Measurements from ENCODE around the gene FRY.

Gene FRY

GRCh38 chr13:32164622-32165268, 133.2 kb downstream of the FRY start:
- Mint-ChIP-seq H3K36me3 (ENCODE audit: low read depth) (no peaks in the 10 kb centered on the region), H3K9me3 (no peaks in the 10 kb centered on the region), H3K27me3 (ENCODE audit: low read depth, poor library complexity) (no peaks in the 10 kb centered on the region), H3K4me1 (peaks cover 3% of the 10 kb centered on the region), H3K4me3 (no peak overlapping the region), H3K27ac (no peak overlapping the region)
- TF ChIP-seq CTCF (IDR thresholded peaks at IDR 0.05): peak; percentile 57
- DNase-seq: peak; percentile 42

- Mint-ChIP-seq H3K4me1 (peaks cover 3% of the 10 kb centered on the region), H3K27me3 (ENCODE audit: low read depth, poor library complexity) (no peaks in the 10 kb centered on the region), H3K4me3 (no peak overlapping the region), H3K36me3 (ENCODE audit: low read depth) (no peaks in the 10 kb centered on the region), H3K9me3 (no peaks in the 10 kb centered on the region), H3K27ac (peak overlapping the region; percentile 40)
- TF ChIP-seq CTCF (IDR thresholded peaks at IDR 0.05): no peak
- no peak for DNase-seq
Observed at GRCh38 chr13:32165796-32166195, 134.2 kb downstream of the FRY start.

GRCh38 chr13:32168131-32168530, 136.6 kb downstream of the FRY start:
- TF ChIP-seq CTCF (IDR thresholded peaks at IDR 0.05): no peak
- DNase-seq: no peak
- Mint-ChIP-seq H3K27me3 (ENCODE audit: low read depth, poor library complexity) (no peaks in the 10 kb centered on the region), H3K27ac (no peak overlapping the region), H3K36me3 (ENCODE audit: low read depth) (no peaks in the 10 kb centered on the region), H3K9me3 (no peaks in the 10 kb centered on the region), H3K4me3 (no peak overlapping the region), H3K4me1 (peaks cover 3% of the 10 kb centered on the region)

GRCh38 chr13:32170841-32171240, 139.3 kb downstream of the FRY start:
- peaks cover 5% of the 10 kb centered on the region for H3K4me1 Mint-ChIP-seq

GRCh38 chr13:32173881-32174280, 142.3 kb downstream of the FRY start:
- Mint-ChIP-seq H3K27ac (no peak overlapping the region), H3K27me3 (ENCODE audit: low read depth, poor library complexity) (no peaks in the 10 kb centered on the region), H3K36me3 (ENCODE audit: low read depth) (no peaks in the 10 kb centered on the region), H3K4me1 (peaks cover 5% of the 10 kb centered on the region), H3K4me3 (no peak overlapping the region), H3K9me3 (no peaks in the 10 kb centered on the region)
- DNase-seq: no peak
- TF ChIP-seq CTCF (IDR thresholded peaks at IDR 0.05): no peak

More at GRCh38 chr13:32170841-32171240, 139.3 kb downstream of the FRY start:
- TF ChIP-seq CTCF (IDR thresholded peaks at IDR 0.05): no peak
- no peak for DNase-seq
- no peak overlapping the region for H3K4me3 Mint-ChIP-seq
- no peaks in the 10 kb centered on the region for H3K36me3 Mint-ChIP-seq (ENCODE audit: low read depth)
- no peak overlapping the region for H3K27ac Mint-ChIP-seq
- no peaks in the 10 kb centered on the region for H3K27me3 Mint-ChIP-seq (ENCODE audit: low read depth, poor library complexity)
- H3K9me3 Mint-ChIP-seq: no peaks in the 10 kb centered on the region

- H3K27me3 Mint-ChIP-seq (ENCODE audit: low read depth, poor library complexity): no peaks in the 10 kb centered on the region
- H3K4me1 Mint-ChIP-seq: peaks cover 5% of the 10 kb centered on the region
- no peak overlapping the region for H3K27ac Mint-ChIP-seq
- H3K9me3 Mint-ChIP-seq: no peaks in the 10 kb centered on the region
- H3K4me3 Mint-ChIP-seq: no peak overlapping the region
- TF ChIP-seq CTCF (IDR thresholded peaks at IDR 0.05): no peak
- no peaks in the 10 kb centered on the region for H3K36me3 Mint-ChIP-seq (ENCODE audit: low read depth)
- DNase-seq: no peak
Observed at GRCh38 chr13:32174366-32174765, 142.8 kb downstream of the FRY start.

Data from nephron progenitor cell (in vitro differentiated cells).